Thyroid gland (tissue), 4 donors: ENCODE measurements around the gene MAD1L1. TPM values are rescaled to one million over a fixed set of nuclear protein-coding genes. Genes with fewer than 3 reads are reported as not detected.

Experiments
- DNase-seq, 2 donors: peaks; one replicate each; pipeline ENCODE4 v3.0.0-alpha.2; 2019
- H3K27ac ChIP-seq, 3 donors: fragments of 200-600 bp; sonication (generic); 1 replicate in 2 of 3; 2 replicates in 1 of 3; pipeline ENCODE4 v1.5.1; 2016 to 2019; ENCODE audit warnings: mild to moderate bottlenecking in 1 of 3, moderate library complexity in 1 of 3
- H3K27me3 ChIP-seq: fragments of 200-600 bp; sonication (generic); one replicate; pipeline ENCODE4 v1.5.1; 2019
- H3K36me3 ChIP-seq, 2 donors: fragments of 200-600 bp; sonication (generic); one replicate each; pipeline ENCODE4 v1.5.1; 2016 to 2019
- H3K4me1 ChIP-seq, 2 donors: fragments of 200-600 bp; sonication (generic); one replicate each; pipeline ENCODE4 v1.5.1; 2017 to 2019
- H3K4me3 ChIP-seq, 3 donors: fragments of 200-600 bp; sonication (generic); replicated peaks in 1 of 3; 1 replicate in 2 of 3; 2 replicates in 1 of 3; pipeline ENCODE4 v1.5.1; 2016; ENCODE audit warnings: mild to moderate bottlenecking in 1 of 3
- H3K9me3 ChIP-seq: fragments of 200-600 bp; sonication (generic); one replicate; pipeline ENCODE4 v1.5.1; 2017
- POLR2A ChIP-seq, 2 donors: fragments of 450-650 bp; IDR thresholded peaks; one replicate each; pipeline ENCODE4 v1.6.1; 2017; ENCODE audit warnings: antibody characterized with exemption in 2 of 2, mild to moderate bottlenecking in 2 of 2, moderate library complexity in 1 of 2
- WGBS, 2 donors: methylation state at CpG; one replicate each; pipeline ENCODE4 v1.1.5; 2017; 5-methylcytosine and 5-hydroxymethylcytosine counted together
- intact Hi-C: fragments of 100-400 bp; cut with DNase I; formaldehyde crosslinking; loops from one replicate; pipeline ENCODE4 v1.15.1; 2023
- total RNA-seq, 4 donors: library from RNA; depleted of rRNA; stranded (reverse); fragments of >200 nt; gene quantifications; one replicate each; pipeline ENCODE4 v1.2.3, GENCODE V29; 2016
- TF ChIP-seq, protein P1 (sequence below), 6 experiments: fragments of 200-600 bp in 3 of 6; fragments of 450-650 bp in 3 of 6; sonication (generic) in 3 of 6; IDR thresholded peaks; one replicate each; pipeline ENCODE4 v1.5.1; 2016 to 2019; ENCODE audit warnings: antibody characterized with exemption in 6 of 6, mild to moderate bottlenecking in 2 of 6, inconsistent platforms in 1 of 6, moderate library complexity in 1 of 6

MAD1L1 gene
- total RNA-seq, 4 donors from 2014 or later = 27.4 to 38.6 (median 33.9) TPM

DNA sequence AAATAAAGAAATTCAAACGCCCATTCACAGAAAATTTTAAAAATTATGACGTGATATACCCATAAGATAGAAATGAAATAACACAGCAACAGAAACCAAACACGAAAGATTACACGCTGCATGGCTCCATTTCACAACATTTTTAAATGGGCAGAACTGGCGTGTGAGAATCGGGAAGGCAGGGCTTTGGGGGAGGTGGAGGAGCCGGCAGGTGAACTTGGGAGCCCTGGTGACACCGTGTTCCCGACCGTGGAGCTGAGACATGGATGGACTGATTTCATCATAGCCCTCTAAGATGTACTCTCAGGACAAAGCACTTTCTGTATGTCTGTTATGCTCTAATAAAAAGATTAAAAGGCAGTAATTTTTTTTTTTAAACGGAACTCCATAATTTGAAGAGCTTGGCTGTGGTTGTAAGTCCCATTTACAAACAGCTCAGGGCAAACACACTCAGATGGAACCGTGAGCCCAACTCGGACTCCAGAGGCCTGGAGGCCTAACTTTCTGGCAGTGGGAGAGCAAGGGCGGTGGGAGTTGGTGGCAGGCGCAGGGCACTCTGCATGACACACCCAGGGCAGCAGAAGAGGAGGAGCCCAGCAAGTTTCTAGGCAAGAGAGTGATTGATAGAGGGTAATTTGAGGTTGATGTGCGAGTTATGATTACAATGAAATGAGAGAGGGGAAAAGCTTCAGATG, 203.4 kb downstream of the MAD1L1 start:
- no peaks in the 10 kb centered on the region for H3K36me3 ChIP-seq
- intact Hi-C loops = no loop called here
- no peak overlapping the region for H3K4me3 ChIP-seq
- WGBS, 2 donors = 92 to 95% methylated on average over 16 of the region's 16 CpGs
- TF ChIP-seq, protein P1, sequence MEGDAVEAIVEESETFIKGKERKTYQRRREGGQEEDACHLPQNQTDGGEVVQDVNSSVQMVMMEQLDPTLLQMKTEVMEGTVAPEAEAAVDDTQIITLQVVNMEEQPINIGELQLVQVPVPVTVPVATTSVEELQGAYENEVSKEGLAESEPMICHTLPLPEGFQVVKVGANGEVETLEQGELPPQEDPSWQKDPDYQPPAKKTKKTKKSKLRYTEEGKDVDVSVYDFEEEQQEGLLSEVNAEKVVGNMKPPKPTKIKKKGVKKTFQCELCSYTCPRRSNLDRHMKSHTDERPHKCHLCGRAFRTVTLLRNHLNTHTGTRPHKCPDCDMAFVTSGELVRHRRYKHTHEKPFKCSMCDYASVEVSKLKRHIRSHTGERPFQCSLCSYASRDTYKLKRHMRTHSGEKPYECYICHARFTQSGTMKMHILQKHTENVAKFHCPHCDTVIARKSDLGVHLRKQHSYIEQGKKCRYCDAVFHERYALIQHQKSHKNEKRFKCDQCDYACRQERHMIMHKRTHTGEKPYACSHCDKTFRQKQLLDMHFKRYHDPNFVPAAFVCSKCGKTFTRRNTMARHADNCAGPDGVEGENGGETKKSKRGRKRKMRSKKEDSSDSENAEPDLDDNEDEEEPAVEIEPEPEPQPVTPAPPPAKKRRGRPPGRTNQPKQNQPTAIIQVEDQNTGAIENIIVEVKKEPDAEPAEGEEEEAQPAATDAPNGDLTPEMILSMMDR (IDR thresholded peaks at IDR 0.05) = no peak
- no peak for TF ChIP-seq POLR2A (IDR thresholded peaks at IDR 0.05)
- no peak for DNase-seq
- H3K9me3 ChIP-seq = no peaks in the 10 kb centered on the region
- no peak overlapping the region for H3K27ac ChIP-seq
- no peaks in the 10 kb centered on the region for H3K27me3 ChIP-seq
- H3K4me1 ChIP-seq = peaks cover 10 to 14% of the 10 kb centered on the region in 2 donors

DNA sequence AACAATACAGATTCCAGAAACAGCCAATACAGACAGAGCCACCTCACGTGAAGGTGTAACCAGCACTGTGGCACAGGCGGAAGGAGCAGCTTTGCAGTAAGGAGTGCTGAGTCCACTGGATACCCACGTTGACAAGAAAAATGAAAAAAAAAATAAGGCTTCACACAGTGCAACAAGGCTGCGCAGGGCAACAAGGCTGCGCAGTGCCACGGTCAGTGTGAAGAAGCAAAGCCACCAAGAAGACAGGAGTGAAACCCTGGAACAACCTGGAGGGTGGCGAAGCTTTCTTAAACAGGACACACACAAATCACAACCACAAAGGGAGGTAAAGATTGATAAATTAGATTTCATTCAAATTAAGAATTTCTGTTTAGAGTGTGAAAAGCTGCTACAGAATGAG, 204.0 kb downstream of the MAD1L1 start:
- no peak overlapping the region for H3K4me3 ChIP-seq
- no peaks in the 10 kb centered on the region for H3K9me3 ChIP-seq
- 97 to 98% methylated on average over 7 of the region's 7 CpGs for WGBS, 2 donors
- intact Hi-C loops = no loop called here
- H3K4me1 ChIP-seq = peaks cover 10 to 14% of the 10 kb centered on the region in 2 donors
- no peaks in the 10 kb centered on the region for H3K36me3 ChIP-seq
- H3K27ac ChIP-seq = no peak overlapping the region
- TF ChIP-seq POLR2A (IDR thresholded peaks at IDR 0.05) = no peak
- TF ChIP-seq, protein P1 (IDR thresholded peaks at IDR 0.05) = no peak
- no peak for DNase-seq
- no peaks in the 10 kb centered on the region for H3K27me3 ChIP-seq

DNA sequence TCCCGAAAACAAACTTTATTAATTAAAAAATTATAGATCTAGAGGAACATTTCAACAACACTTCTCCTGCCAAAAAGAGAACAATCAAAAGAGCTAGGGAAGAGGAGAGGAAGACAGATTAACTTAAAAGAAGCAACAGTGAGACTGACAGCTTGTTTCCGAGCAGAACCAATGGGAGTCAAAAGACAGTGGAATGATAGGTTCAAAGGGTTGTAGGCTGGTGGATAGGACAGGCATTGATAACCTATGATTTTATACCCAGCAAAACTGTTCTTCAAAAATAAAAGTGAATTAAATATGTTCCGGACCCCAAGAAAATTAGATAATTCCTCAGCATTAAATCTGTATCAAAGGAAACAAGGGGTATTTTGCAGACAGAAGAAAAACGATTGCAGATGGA, 207.6 kb downstream of the MAD1L1 start:
- Histone ChIP-seq H3K36me3 (no peaks in the 10 kb centered on the region), H3K9me3 (no peaks in the 10 kb centered on the region), H3K4me3 (no peak overlapping the region), H3K27ac (no peak overlapping the region), H3K4me1 (no peaks in the 10 kb centered on the region), H3K27me3 (no peaks in the 10 kb centered on the region)
- intact Hi-C loops = no loop called here
- WGBS, 2 donors = 96 to 97% methylated on average over 4 of the region's 4 CpGs
- no peak for DNase-seq
- TF ChIP-seq, protein P1 (IDR thresholded peaks at IDR 0.05) = no peak
- no peak for TF ChIP-seq POLR2A (IDR thresholded peaks at IDR 0.05)

DNA sequence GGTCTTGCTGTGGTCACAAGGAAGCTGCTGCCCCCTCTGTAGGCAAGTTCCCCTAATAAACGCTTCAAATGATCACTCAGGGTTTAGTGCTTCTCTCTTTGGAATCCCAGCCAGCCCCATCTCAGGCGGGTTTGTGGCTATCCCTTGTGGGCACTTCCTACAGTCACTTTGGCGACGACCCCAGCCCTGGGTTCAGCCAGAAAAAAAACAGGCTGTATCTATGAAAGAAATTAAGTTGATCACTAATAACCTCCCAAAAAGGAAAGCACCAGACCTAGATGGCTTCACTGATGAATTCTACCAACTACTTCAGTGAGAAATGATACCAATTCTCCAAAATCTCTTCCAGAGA, 208.2 kb downstream of the MAD1L1 start:
- Histone ChIP-seq H3K9me3 (no peaks in the 10 kb centered on the region), H3K36me3 (no peaks in the 10 kb centered on the region), H3K27me3 (no peaks in the 10 kb centered on the region), H3K4me3 (no peak overlapping the region), H3K27ac (no peak overlapping the region), H3K4me1 (no peaks in the 10 kb centered on the region)
- DNase-seq = no peak
- TF ChIP-seq, protein P1 (IDR thresholded peaks at IDR 0.05) = no peak
- TF ChIP-seq POLR2A (IDR thresholded peaks at IDR 0.05) = no peak
- 90 to 93% methylated on average over 4 of the region's 4 CpGs for WGBS, 2 donors
- intact Hi-C loops = no loop called here

DNA sequence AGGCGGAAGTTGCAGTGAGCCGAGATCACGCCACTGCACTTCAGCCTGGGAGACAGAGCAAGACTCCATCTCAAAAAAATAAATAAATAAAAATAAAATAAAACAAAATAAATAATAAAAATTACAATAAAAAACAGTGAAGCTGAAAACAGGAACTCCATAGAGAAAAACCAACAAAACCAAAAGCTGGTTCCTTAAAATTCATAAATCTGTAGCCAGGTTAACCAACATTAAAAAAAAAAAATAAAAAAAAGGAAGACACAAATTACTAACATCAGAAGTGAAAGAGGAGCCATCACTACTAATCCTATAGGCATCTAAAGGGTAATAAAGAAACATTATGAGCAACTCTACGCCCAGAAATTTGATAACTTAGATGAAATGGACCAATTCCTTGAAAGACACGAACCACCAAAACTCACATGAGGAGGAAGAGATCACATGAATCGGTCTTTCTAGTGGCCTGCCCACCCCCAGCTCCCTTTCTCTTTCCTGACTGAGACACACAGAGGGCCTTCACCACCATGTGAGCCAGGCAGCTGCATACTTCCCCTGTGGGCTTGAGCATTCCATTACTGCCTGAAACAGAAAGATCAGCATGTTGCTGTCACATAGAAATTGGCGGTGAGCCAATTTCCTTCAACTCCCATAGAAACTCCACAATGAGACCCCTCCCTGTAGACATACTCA, 208.7 kb downstream of the MAD1L1 start:
- no peak for TF ChIP-seq POLR2A (IDR thresholded peaks at IDR 0.05)
- TF ChIP-seq, protein P1 (IDR thresholded peaks at IDR 0.05) = no peak
- no peak overlapping the region for H3K27ac ChIP-seq
- no peaks in the 10 kb centered on the region for H3K27me3 ChIP-seq
- no peaks in the 10 kb centered on the region for H3K4me1 ChIP-seq
- H3K36me3 ChIP-seq = no peaks in the 10 kb centered on the region
- H3K9me3 ChIP-seq = no peaks in the 10 kb centered on the region
- H3K4me3 ChIP-seq = no peak overlapping the region
- intact Hi-C loops = no loop called here
- whole genome bisulfite sequencing, 2 donors = 90 to 92% methylated on average over 7 of the region's 7 CpGs
- no peak for DNase-seq
